Right lobe of liver (tissue), 6 donors: ENCODE measurements around the gene MYO18A. TPM values are rescaled to one million over a fixed set of nuclear protein-coding genes. Genes with fewer than 3 reads are reported as not detected.

Experiments
- ATAC-seq, 4 donors: fragments of 200-7000 bp; cut with Tn5 transposase; one replicate each; pipeline ENCODE4 v1.9.1; 2020; ENCODE audit warnings: mild to moderate bottlenecking in 4 of 4, moderate library complexity in 4 of 4
- DNase-seq, 3 donors: peaks; one replicate each; pipeline ENCODE4 v3.0.0-alpha.2; 2020
- H3K27ac ChIP-seq, 3 donors: fragments of 200-600 bp; one replicate each; pipeline ENCODE4 v1.8.0; 2022
- H3K27me3 ChIP-seq, 2 donors: fragments of 200-600 bp; one replicate each; pipeline ENCODE4 v1.8.0; 2022
- H3K36me3 ChIP-seq, 4 donors: fragments of 200-600 bp; sonication (generic) in 1 of 4; one replicate each; pipeline versions ENCODE4 v1.5.1 to v1.8.0; 2017 to 2022; ENCODE audit warnings: control low read depth in 1 of 4
- H3K4me1 ChIP-seq, 4 donors: fragments of 200-600 bp; sonication (generic) in 1 of 4; one replicate each; pipeline versions ENCODE4 v1.5.1 to v1.8.0; 2017 to 2022; ENCODE audit warnings: control low read depth in 1 of 4
- H3K4me3 ChIP-seq, 3 donors: fragments of 200-600 bp; one replicate each; pipeline ENCODE4 v1.8.0; 2022
- H3K9me3 ChIP-seq, 4 donors: fragments of 200-600 bp; sonication (generic) in 1 of 4; one replicate each; pipeline versions ENCODE4 v1.5.1 to v1.8.0; 2017 to 2022; ENCODE audit warnings: control low read depth in 1 of 4
- CTCF ChIP-seq, 4 donors: fragments of 200-600 bp in 3 of 4; fragments of 450-650 bp in 1 of 4; IDR thresholded peaks; one replicate each; pipeline versions ENCODE4 v1.5.1 to v1.8.0; 2016 to 2022; ENCODE audit warnings: antibody characterized with exemption in 4 of 4, mild to moderate bottlenecking in 2 of 4
- POLR2A ChIP-seq: fragments of 450-650 bp; IDR thresholded peaks from one replicate; pipeline ENCODE4 v1.6.1; 2017; ENCODE audit warnings: antibody characterized with exemption, mild to moderate bottlenecking
- WGBS: methylation state at CpG from one replicate; pipeline ENCODE4 v1.1.6; 2018; ENCODE audit warnings: low coverage, low lambda C conversion rate; ENCODE audit not compliant: insufficient coverage; ENCODE audit errors: missing lambda C conversion rate; 5-methylcytosine and 5-hydroxymethylcytosine counted together
- intact Hi-C, 2 donors: fragments of 100-400 bp; cut with DNase I; formaldehyde crosslinking; loops; one replicate each; pipeline versions ENCODE4 v1.11.2 to v1.14.1; 2022
- total RNA-seq, 6 experiments: library from RNA; depleted of rRNA in 2 of 6; stranded (reverse); fragments of >200 nt in 2 of 6; fragmentation: NEBNext Ultra II Directional in 3 of 6; extraction: Animal tissue kit (Norgen Biotek cat#: 25700) in 3 of 6; gene quantifications; one replicate each; pipeline versions ENCODE4 v1.1.0 to v1.2.4, GENCODE V29; 2016 to 2023
- donor health status: DM: no; HTN: yes; CAD: no.
- donor health status: DM: no; HTN: no; CAD: no.
- donor health status: DM: no; HTN: no; CAD: no.
- donor health status: DM: no; HTN: yes; CAD: no.
- donor health status: DM: no; HTN: yes; CAD: no.

The MYO18A gene
- total RNA-seq, 6 experiments from 2014 or later, result 50.1 to 98.2 (median 81.8) TPM

DNA sequence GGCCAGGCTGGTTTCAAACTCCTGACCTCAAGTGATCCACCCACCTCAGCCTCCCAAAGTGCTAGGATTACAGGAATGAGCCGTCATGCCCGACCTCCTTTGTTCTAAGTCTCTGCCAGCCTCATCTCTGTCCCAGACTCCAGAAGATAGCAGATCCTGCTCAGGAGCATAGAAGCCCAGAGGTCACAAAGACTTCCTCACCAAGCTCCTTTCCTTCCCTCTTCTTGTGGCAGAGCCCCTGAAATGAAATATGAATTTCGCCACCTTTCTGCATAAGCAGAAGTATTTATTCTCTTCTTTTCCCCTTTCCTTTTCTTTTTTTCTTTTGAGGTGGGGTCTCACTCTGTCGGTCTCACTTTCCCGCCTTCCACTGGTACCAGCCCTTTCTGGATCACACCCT is 148.7 kb downstream of the MYO18A start:
- WGBS, result 42% methylated on average over 5 of the region's 5 CpGs

DNA sequence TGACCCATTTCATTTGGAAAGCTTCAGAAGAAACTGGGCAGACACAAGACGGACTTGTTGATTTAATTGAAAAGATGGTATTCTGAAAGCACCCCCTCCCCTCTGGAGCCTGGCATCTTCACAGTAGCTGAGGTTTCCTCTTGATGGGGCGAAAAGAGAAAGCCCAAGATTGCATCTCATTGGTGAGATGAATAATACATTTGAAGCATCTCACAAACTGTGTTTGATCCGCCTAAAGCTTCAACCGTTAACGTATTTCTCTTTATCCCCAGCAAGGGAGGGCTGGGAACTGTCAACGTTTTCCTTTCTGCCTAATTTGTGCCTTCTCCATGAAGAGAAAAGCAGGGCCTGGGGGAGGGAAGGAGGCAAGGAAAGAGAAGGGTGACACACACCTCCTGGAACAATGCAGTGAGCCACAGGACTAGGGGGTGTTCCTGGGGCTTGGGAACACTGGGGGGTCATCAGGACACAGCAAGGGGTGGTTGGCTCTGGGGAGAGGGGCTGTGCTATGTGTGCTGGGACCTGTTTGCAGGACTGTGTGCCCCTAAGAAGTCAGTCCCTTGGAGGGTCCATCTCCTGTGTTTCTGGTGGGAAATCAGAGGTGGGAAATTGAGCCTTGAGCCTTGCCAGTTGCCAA is 155.8 kb downstream of the MYO18A start:
- no peaks in the 10 kb centered on the region for H3K4me1 ChIP-seq
- no peak overlapping the region for H3K27ac ChIP-seq
- TF ChIP-seq POLR2A (no peak), CTCF (IDR thresholded peaks at IDR 0.05) (no peak)
- ATAC-seq, result no peak
- intact Hi-C loops, result no loop called here
- DNase-seq, result no peak
- H3K27me3 ChIP-seq, result no peaks in the 10 kb centered on the region
- H3K9me3 ChIP-seq, result no peaks in the 10 kb centered on the region
- no peak overlapping the region for H3K4me3 ChIP-seq
- H3K36me3 ChIP-seq, result no peaks in the 10 kb centered on the region
- WGBS, result 70% methylated on average over 5 of the region's 6 CpGs

More for the DNA sequence above, 148.7 kb downstream of the MYO18A start:
- DNase-seq, result no peak
- Histone ChIP-seq H3K4me1 (no peaks in the 10 kb centered on the region), H3K36me3 (no peaks in the 10 kb centered on the region), H3K27me3 (no peaks in the 10 kb centered on the region), H3K27ac (no peak overlapping the region), H3K9me3 (no peaks in the 10 kb centered on the region), H3K4me3 (no peak overlapping the region)
- ATAC-seq, result no peak
- TF ChIP-seq POLR2A, result no peak
- no peak for TF ChIP-seq CTCF (IDR thresholded peaks at IDR 0.05)
- intact Hi-C loops, result no loop called here

GRCh38 chr17:29022074-29022473 is 158.1 kb downstream of the MYO18A start:
- ATAC-seq (no peak), DNase-seq (no peak)
- no peak overlapping the region for H3K4me3 ChIP-seq
- no peaks in the 10 kb centered on the region for H3K4me1 ChIP-seq
- H3K36me3 ChIP-seq, result no peaks in the 10 kb centered on the region
- intact Hi-C loops, result no loop called here
- WGBS, result 85% methylated on average over 2 of the region's 7 CpGs
- no peak overlapping the region for H3K27ac ChIP-seq
- H3K9me3 ChIP-seq, result no peaks in the 10 kb centered on the region
- TF ChIP-seq POLR2A (no peak), CTCF (IDR thresholded peaks at IDR 0.05) (no peak)
- H3K27me3 ChIP-seq, result no peaks in the 10 kb centered on the region

DNA sequence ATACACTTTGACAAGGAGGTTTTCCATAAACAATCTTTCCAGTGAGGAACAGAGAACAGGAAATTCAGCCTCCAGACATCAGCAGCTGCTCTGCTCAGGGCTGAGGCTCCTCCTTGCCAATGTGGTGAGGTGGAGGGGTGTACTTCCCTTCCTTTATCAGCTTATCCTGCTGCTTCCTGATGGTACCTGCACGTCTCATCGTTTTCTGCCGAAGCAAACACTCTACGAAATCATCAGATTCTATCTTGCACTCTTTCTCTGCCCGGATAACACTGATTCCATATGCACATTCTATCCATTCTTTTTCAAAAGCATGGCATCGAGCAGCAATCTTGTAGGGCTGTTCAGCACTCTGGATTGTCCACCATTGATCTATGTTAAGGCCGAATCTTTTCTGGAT is 159.0 kb downstream of the MYO18A start:
- no peak for TF ChIP-seq POLR2A
- TF ChIP-seq CTCF (IDR thresholded peaks at IDR 0.05), result no peak
- Histone ChIP-seq H3K4me3 (no peak overlapping the region), H3K27ac (no peak overlapping the region), H3K36me3 (no peaks in the 10 kb centered on the region), H3K4me1 (no peaks in the 10 kb centered on the region), H3K9me3 (no peaks in the 10 kb centered on the region), H3K27me3 (no peaks in the 10 kb centered on the region)
- intact Hi-C loops, result no loop called here
- ATAC-seq, result no peak
- WGBS, result 80% methylated on average over 4 of the region's 7 CpGs
- DNase-seq, result no peak

Other genes starting within 250 kb of the MYO18A start
- 10 to 100 TPM; 13.0 to 33.1 (median 17.4) TPM for gene PHF12, start 228.9 kb downstream of the MYO18A start, total RNA-seq
- not detected for gene SEZ6, start 174.4 kb downstream of the MYO18A start, total RNA-seq
- gene PIPOX, start 137.3 kb downstream of the MYO18A start, total RNA-seq, result 100 to 1,000 TPM; 167 to 322 (median 226) TPM
- gene CRYBA1, start 66.5 kb upstream of the MYO18A start, total RNA-seq, result not detected
- 10 to 100 TPM; 16.1 to 31.2 (median 22.5) TPM for gene NUFIP2, start 113.8 kb upstream of the MYO18A start, total RNA-seq
- 10 to 100 TPM; 17.1 to 37.1 (median 21.1) TPM for gene TAOK1, start 210.0 kb upstream of the MYO18A start, total RNA-seq